Measurements from ENCODE around the gene CTNNA2. TPM values are rescaled to one million over a fixed set of nuclear protein-coding genes. Genes with fewer than 3 reads are reported as not detected.

CTNNA2 gene
- total RNA-seq, 1 experiment from 2014 or later: 5.5 TPM

- H2AFZ ChIP-seq (ENCODE audit: low read length): no peak overlapping the region
- no peak overlapping the region for H3K27ac ChIP-seq (ENCODE audit: insufficient read length, low read depth, low read length)
- no peaks in the 10 kb centered on the region for H3K27me3 ChIP-seq (ENCODE audit: insufficient read depth, low read length)
- no peak overlapping the region for H2AK5ac ChIP-seq (ENCODE audit: insufficient read length, low read length)
- Mint-ChIP-seq H3K36me3 (ENCODE audit: insufficient read depth in 1 of 3, low read depth in 3 of 3) (peaks cover 0 to 1% (median 0%) of the 10 kb centered on the region in 3 experiments; a peak in 1 of 7 replicates), H3K9me3 (no peaks in the 10 kb centered on the region; a peak in 1 of 5 replicates), H3K27ac (no peak overlapping the region), H3K27me3 (ENCODE audit: low read depth) (no peaks in the 10 kb centered on the region; the same call in 1 of the 2 replicates), H3K4me1 (peaks cover 12 to 13% of the 10 kb centered on the region in 2 experiments), H3K4me3 (no peak overlapping the region)
- H3K4me2 ChIP-seq (ENCODE audit: insufficient read depth, insufficient read length, low read length): no peak overlapping the region
- H3K14ac ChIP-seq (ENCODE audit: insufficient read depth, low read length): no peak overlapping the region
- H4K8ac ChIP-seq (replicated peaks; ENCODE audit: insufficient read length, low read depth, low read length): no peak overlapping the region
- no peak overlapping the region for H2BK12ac ChIP-seq (ENCODE audit: insufficient read length, low read depth, low read length)
- H2BK20ac ChIP-seq (ENCODE audit: low read depth, low read length, poor library complexity, severe bottlenecking): no peak overlapping the region
- H4K20me1 ChIP-seq (ENCODE audit: control insufficient read depth, insufficient read depth, insufficient read length): no peaks in the 10 kb centered on the region
- H3K18ac ChIP-seq (ENCODE audit: insufficient read length, low read depth, low read length): no peak overlapping the region
- H3K79me1 ChIP-seq (ENCODE audit: insufficient read depth, low read depth, low read length, poor library complexity, severe bottlenecking): no peaks in the 10 kb centered on the region
- H3K56ac ChIP-seq (ENCODE audit: insufficient read length, low read depth, low read length): no peak overlapping the region
- H3K9me3 ChIP-seq (ENCODE audit: control insufficient read depth, low read depth, low read length): no peaks in the 10 kb centered on the region
- H3K9ac ChIP-seq (ENCODE audit: extremely low read depth, insufficient read length, low read length): no peak overlapping the region
- H3K4me1 ChIP-seq (ENCODE audit: insufficient read depth, low read length): no peaks in the 10 kb centered on the region
- H3T11ph ChIP-seq (ENCODE audit: low read length): no peak overlapping the region
- H2BK15ac ChIP-seq (ENCODE audit: low read depth, low read length): no peak overlapping the region
- H3K79me2 ChIP-seq (ENCODE audit: insufficient read depth, low read length): no peaks in the 10 kb centered on the region
- H2BK5ac ChIP-seq (ENCODE audit: insufficient read length, low read length): no peak overlapping the region
- TF ChIP-seq, protein P1, sequence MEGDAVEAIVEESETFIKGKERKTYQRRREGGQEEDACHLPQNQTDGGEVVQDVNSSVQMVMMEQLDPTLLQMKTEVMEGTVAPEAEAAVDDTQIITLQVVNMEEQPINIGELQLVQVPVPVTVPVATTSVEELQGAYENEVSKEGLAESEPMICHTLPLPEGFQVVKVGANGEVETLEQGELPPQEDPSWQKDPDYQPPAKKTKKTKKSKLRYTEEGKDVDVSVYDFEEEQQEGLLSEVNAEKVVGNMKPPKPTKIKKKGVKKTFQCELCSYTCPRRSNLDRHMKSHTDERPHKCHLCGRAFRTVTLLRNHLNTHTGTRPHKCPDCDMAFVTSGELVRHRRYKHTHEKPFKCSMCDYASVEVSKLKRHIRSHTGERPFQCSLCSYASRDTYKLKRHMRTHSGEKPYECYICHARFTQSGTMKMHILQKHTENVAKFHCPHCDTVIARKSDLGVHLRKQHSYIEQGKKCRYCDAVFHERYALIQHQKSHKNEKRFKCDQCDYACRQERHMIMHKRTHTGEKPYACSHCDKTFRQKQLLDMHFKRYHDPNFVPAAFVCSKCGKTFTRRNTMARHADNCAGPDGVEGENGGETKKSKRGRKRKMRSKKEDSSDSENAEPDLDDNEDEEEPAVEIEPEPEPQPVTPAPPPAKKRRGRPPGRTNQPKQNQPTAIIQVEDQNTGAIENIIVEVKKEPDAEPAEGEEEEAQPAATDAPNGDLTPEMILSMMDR (conservative IDR thresholded peaks at IDR 0.05): no peak
- H3K23me2 ChIP-seq (ENCODE audit: insufficient read length, low read depth, low read length, poor library complexity, severe bottlenecking): no peaks in the 10 kb centered on the region
- H4K91ac ChIP-seq (ENCODE audit: insufficient read length, low read depth, low read length): no peak overlapping the region
- WGBS (ENCODE audit: extremely low coverage, insufficient read length, low lambda C conversion rate): no CpG with 5 or more reads among the region's 8 CpGs
- H3K4ac ChIP-seq (ENCODE audit: low read depth, low read length): no peak overlapping the region
- DNase-seq: no peak
- no peak overlapping the region for H2BK120ac ChIP-seq (ENCODE audit: low read depth, low read length, poor library complexity, severe bottlenecking)
- H3K23ac ChIP-seq (ENCODE audit: insufficient read length, low read depth, low read length): no peak overlapping the region
- no peak overlapping the region for H4K5ac ChIP-seq (ENCODE audit: insufficient read length, low read depth, low read length)
Measured at GRCh38 chr2:80244905-80245584, 732.2 kb downstream of the CTNNA2 start.

All from H9 (cell line).